ENCODE measurements around the gene RFESD.

The RFESD gene

DNA sequence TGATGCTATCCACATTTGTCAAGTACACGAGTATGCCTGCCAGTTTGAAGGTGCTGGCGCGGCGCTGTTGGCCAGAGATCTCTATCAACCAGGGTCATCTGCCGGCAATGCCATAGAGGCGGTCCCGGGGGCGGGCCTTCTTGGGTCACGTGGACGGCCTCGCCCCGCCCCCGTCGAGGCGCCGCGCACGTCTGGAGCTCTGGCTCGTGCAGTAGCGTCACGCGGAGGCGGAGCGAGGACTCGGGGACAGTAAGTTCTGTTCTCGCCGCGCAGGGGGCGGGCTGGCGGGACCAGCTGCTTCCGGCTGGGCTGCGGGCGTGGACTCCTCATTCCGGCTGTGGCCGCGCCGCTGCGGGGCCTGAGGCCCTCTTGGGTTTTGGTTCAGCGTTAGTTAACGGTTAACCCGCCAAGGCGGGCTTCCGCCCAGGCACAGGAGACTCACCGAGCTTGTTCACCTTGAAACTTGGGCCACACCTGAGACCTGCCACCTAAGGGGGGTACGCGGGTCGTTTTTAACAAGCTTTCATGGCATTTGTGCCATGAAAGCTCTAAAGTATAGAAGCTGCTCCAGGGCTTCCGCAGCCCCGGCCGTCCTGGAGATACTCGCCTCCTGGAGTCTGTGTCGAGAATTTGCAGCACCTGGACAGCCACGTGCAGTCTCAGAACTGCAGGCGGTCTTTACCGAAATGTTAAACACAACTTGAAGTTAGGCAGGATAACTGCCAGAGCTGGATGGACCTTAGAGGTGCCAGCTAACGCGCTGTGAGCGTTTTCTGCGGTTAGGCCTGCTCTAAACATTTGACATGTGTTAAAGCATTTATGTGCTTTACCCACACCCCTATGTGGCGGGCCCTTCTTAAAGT is at the start of gene RFESD:
TSS of gene RFESD (plus strand) at position 209 of the 863 bp plus-strand sequence. CDS start 5,495 bp downstream, outside the sequence.
- DNase-seq = peak; percentile 35

DNA sequence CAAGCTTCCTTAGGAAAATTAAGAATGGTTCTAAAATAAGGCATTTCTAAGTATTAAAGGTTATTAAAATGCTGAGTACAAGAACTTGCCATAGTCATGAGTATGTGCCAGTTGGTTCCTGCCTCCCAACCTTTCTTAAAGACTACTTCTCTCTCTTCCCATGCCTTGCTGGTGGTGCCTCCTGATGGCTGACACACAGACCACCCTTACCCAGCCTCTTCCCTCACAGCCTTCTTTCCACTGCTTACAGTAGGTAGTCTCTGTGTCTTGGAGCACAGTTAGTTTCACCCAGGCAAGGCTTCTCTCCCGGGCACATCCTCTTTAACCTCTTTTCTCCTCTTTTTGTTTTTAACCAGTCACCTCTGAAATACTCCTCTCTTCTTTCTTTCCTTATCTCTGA is 47.3 kb upstream of the RFESD start:
- DNase-seq = no peak

- no peak for DNase-seq
These were observed 46.0 kb upstream of the RFESD start for GRCh38 chr5:95600557-95600956.

GRCh38 chr5:95605786-95606185 is 40.8 kb upstream of the RFESD start:
- no peak for DNase-seq

GRCh38 chr5:95606419-95606818 is 40.2 kb upstream of the RFESD start:
- DNase-seq = no peak

- no peak for DNase-seq
These were observed 36.9 kb upstream of the RFESD start for GRCh38 chr5:95609711-95610110.

DNA sequence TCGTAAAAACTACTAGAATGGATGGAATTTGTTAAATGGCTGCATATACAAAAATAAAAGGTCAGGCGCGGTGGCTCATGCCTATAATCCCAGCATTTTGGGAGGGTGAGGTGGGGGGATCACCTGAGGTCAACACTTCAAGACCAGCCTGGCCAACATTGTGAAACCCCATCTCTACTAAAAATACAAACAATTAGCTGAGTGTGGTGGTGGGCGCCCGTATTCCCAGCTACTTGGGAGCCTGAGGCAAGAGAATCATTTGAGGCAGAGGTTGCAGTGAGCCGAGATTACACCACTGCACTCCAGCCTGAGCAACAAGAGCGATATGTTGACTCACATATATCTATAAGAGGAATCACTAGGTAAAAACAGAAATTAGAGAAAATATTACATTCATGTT is 36.0 kb upstream of the RFESD start:
- no peak for DNase-seq

- no peak for DNase-seq
These were observed 35.2 kb upstream of the RFESD start for GRCh38 chr5:95611396-95611795.

- DNase-seq = no peak
These were observed 33.1 kb upstream of the RFESD start for GRCh38 chr5:95613514-95613913.

DNA sequence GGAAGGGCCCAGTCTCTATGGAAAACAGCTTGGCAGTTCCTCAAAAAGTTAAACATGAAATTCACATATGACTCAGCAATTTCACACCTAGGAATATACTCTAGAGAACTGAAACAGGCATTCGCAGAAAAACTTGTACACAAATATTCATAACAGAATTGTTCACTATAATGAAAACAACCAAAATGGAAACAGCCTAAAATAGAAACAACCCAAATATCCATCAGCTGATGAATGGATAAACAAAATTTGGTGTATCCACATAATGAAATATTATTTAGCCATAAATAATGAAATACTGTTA is 31.5 kb upstream of the RFESD start:
- DNase-seq = no peak

- DNase-seq = no peak
These were observed 29.5 kb upstream of the RFESD start for GRCh38 chr5:95617057-95617456.

DNA sequence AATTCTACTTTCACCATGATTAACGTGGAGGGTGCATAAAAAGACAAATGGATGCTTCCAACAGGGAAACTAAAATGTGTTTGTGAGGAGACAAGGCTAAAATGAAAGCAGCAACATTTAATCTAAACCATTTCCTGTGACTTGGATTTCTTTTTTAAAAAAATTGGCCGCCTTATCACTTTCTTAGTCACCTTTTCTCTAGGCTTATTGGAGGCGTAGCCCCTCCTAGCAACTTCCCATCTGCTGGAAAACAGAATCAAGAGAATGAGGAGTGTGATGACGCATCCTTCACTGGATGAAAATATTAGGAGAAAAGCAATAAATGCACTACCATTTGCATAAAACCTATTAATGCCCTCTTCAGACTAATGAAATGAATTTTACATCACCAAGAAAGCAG is 27.5 kb upstream of the RFESD start:
- no peak for DNase-seq

DNA sequence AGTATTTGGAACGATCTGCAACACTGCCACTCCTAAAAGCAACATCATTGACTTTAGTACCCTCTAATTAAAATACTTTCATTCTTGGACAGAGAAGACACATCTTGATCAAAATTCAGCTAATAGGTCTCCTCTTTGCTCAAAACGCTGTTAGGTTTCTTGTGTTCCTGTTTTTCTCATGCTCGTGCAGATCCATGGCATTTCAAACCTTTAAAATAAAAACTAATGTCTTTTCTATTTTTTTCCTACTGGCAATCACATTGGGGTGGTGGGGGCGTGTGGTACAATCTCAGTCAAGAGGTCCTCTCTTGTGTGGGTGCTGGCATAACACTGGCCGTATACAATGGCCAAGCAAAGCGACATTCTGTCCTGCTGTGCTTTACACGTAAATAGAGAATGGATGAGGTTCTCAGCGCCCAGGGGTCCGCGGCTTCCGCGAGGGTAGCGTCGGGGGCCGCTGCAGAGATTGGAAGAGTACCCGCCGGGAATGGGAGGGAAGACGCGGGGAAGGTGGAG is 27.0 kb upstream of the RFESD start:
- DNase-seq = no peak

- DNase-seq = no peak
These were observed 26.3 kb upstream of the RFESD start, which contains the start of gene GPR150 for GRCh38 chr5:95620030-95620869. TSS of gene GPR150 (plus strand) at chr5:95620087. CDS start at chr5:95620276, 189 bp downstream.

GRCh38 chr5:95620870-95621838 is 25.4 kb upstream of the RFESD start:
- DNase-seq = no peak

DNA sequence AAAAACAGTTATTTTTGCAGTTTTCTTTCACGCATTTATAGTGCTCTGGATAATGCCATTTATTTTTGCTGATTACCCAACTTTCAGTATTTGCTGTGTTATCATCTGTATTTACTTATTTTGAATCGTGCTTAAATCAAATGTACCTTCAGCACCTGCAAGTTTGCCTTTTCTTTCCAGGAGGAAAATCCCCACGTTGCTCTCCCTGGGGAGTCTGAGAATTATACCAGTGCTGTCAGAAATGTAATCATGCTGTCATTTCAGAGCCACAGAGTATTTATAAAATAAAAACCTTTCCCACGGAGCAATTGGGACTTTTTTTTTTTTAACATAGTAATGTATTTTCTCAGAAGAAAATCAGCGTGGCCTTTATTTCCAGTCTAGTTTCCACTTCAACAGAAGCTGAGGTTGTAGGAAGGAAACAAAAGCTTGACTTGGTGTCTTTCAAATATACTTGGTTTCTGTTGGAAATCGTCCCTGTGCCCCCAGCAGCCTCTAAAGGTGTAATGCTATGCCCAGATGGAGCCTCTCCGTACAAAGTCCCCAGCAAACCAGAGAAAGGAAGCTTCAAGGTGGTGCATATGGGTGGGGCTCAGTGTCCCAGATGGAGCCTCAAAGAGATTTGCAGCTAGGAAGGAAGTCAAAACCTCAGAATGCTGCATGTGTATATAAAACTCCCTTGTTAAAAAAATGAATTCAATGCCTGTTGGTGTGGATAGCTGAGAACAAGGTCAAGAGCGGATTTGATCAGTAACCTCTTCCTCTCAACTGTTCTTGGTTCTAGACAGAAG is 24.5 kb upstream of the RFESD start:
- no peak for DNase-seq

DNA sequence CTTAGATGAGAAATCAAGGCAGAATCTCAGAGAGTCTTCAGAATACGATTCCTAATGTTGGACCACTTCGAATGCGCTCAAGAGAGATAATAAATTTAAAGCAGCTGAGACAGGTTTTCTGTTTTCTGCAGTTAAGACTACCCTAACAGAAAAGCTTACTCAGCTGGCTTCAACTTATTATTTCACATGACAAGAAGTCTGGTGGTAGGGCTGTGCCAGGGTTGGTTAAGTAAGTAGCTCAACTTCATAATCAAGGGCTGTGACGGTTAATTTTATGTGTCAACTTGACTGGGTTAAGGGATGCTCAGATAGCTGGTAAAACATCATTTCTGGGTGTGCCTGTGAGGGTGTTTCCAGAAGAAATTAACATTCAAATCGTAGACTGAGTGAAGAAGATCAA is 22.9 kb upstream of the RFESD start:
- no peak for DNase-seq

DNA sequence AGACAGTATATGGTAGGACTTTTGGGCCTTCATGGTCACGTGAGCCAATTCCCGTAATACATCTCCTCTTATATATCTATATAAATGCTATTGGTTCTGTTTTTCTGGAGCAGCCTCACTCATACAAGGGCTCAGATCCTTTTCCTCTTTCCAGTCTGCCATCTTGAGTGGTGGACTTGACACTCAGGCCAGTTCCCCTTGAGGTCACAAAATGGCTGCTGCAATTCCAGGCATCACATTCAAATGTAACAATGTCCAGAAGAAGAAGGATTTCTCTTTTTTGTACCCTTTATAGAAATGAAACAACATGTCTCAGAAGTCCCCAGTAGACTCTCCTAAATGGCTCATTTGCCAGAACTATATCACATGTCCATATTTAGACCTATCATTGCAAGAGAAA is 22.2 kb upstream of the RFESD start:
- no peak for DNase-seq

- DNase-seq = no peak
These were observed 19.9 kb upstream of the RFESD start for GRCh38 chr5:95626701-95627100.

DNA sequence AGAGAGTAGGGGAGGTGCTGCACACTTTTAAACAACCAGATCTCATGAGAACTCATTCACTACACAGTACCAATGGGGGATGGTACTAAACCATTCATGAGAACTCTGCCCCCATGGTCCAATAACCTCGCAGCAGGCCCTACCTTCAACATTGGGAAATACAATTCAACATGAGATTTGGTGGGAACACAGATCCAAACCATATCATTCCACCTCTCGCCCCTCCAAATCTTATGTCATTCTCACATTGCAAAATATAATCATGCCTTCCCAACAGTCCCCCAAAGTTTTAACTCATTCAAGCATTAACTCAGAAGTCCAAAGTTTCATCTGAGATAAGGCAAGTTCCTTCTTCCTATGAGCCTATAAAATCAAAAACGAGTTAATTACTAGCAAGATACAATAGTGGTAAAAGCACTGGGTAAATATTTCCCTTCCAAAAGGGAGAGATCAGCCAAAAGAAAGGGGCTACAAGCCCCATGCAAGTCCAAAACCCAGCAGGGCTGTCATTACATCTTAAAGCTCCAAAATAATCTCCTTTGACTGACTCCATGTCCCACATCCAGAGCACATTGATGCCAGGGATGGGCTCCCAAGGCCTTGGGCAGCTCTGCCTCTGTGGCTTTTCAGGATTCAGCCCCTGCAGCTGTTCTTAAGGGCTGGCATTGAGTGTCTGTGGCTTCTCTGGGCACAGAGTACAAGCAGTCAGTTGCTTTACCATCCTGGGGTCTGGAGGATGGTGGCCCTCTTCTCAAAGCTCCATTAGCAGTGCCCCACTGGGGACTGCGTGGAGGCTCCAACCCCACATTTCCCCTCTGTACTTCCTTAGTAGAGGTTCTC is 18.4 kb upstream of the RFESD start:
- no peak for DNase-seq

GRCh38 chr5:95628933-95629332 is 17.6 kb upstream of the RFESD start:
- DNase-seq = no peak
